Globus pallidus (tissue), 1 donor: ENCODE results near the gene NYAP2.

Experiments used
- DNase-seq: peaks from one replicate; pipeline ENCODE4 v3.0.0-alpha.2; 2015; ENCODE audit warnings: low spot score

The NYAP2 gene

GRCh38 chr2:225559072-225559415 is 159.5 kb downstream of the NYAP2 start:
- DNase-seq, result no peak

DNA sequence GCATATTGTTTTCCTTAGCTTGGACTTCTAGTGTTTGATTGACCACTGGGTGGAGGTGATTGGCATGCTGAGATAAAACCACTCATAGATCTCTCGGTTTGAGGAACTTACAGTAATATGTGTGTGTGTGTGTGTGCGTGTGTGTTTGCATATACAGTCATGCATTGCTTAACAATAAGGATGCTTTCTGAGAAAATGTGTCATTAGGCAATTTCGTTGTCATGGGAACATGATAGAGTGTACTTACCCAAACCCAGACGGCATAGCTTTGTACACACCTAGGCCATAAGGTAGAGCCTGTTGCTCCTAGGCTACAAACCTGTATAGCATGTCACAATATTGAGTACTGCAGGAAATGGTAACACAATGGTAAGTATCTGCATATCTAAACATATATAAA is 167.3 kb downstream of the NYAP2 start:
- DNase-seq, result no peak

GRCh38 chr2:225569995-225570394 is 170.5 kb downstream of the NYAP2 start:
- DNase-seq, result no peak

GRCh38 chr2:225573603-225574002 is 174.1 kb downstream of the NYAP2 start:
- DNase-seq, result no peak

- no peak for DNase-seq
These were observed 175.2 kb downstream of the NYAP2 start for GRCh38 chr2:225574582-225575138.

GRCh38 chr2:225581135-225581534 is 181.6 kb downstream of the NYAP2 start:
- no peak for DNase-seq

GRCh38 chr2:225581906-225582305 is 182.4 kb downstream of the NYAP2 start:
- DNase-seq, result no peak

DNA sequence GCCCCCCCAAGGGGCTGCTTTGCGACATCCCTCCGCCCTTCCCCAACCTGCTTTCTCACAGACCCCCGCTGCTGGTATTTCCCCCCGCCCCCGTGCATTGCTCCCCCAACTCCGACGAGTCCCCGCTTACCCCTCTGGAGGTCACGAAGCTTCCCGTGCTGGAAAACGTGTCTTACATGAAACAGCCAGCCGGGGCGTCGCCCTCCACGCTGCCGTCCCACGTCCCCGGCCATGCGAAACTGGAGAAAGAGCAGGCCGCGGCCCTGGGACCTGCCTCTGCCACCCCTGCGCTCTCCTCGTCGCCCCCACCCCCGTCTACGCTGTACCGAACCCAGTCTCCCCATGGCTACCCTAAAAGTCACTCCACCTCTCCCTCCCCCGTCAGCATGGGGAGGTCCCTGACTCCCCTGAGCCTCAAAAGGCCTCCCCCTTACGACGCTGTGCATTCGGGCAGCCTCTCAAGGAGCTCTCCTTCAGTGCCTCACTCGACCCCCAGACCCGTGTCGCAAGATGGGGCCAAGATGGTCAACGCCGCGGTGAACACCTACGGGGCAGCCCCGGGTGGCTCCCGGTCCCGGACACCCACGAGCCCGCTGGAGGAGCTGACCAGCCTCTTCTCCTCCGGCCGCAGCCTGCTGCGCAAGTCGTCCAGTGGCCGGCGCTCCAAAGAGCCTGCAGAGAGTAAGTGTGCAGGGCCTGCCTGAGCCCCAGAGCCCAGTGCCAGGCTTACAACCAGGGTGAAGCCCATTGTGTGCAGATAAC is 183.0 kb downstream of the NYAP2 start:
- DNase-seq, result no peak

DNA sequence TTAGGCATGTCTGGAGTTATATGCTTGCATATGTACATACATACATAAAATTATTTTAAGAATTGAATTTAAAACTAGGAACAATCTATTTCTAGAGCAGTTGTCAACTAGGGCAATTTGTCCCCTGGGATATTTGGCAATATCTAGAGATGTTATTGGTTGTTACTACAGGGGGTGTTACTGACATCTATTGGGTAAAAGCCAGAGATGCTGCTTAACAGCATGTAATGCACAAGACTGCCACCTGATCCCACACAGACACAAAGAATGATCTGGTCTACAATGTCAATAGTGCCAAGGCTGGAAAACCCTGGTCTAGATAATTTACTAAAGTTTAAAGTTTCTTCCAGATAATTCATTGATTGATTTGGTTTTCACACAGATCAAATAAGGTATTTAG is 185.3 kb downstream of the NYAP2 start:
- DNase-seq, result no peak

DNA sequence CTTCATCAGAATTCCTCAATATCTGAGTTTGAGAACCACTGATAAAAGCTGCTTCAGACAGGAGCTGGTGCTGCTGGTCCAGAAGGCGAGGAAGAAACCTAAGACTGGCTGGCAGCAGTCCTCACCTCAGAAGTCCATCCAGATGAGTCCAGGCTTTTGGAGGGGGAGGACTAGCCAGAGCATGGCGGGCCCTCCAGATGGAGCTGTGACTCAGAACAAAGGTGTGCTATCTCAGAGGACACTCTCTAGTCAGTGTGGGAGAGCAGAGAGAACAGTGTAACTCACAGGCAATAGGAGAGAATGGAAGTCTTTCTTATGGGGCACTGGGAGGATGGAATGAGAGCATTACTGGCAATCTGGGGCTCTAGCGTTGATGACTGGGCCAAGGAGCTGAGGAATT is 191.4 kb downstream of the NYAP2 start:
- no peak for DNase-seq

DNA sequence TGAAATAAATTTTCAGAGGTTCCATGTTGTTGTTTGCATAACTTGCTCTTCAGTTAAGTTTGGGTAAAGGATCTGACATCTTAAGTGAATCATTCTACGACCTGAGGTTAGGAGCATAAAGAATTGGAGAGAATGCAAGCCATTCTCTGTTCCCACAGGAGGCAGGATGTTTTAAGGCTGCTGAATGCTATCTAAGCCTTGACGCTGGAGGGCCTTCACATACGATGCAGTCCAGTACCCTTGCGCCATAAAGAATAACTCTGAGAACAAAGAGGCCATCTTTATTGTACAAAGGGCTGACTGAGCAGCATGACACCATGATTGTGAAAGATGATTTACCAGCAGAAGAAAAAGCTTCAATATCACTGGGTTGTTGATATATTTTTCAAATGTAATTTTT is 198.4 kb downstream of the NYAP2 start:
- DNase-seq, result no peak

GRCh38 chr2:225598426-225598825 is 198.9 kb downstream of the NYAP2 start:
- DNase-seq, result no peak

GRCh38 chr2:225598897-225599296 is 199.4 kb downstream of the NYAP2 start:
- no peak for DNase-seq

DNA sequence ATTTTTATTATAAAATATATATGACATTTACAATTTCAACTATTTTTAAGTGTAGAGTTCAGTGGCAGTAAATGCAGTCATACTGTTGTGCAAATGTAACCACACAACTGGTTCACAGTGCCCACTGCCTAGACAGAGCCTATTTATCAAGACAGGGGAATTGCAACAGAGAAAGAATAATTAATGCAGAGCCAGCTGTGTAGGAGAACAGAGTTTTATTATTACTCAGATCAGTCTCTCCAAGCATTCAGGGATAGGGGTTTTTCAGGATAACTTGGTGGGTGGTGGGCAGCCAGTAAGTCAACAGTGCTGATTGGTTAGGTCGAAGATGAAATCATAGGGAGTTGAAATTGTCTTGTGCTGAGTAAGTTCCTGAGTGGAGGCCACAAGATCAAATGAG is 200.3 kb downstream of the NYAP2 start:
- DNase-seq, result no peak

DNA sequence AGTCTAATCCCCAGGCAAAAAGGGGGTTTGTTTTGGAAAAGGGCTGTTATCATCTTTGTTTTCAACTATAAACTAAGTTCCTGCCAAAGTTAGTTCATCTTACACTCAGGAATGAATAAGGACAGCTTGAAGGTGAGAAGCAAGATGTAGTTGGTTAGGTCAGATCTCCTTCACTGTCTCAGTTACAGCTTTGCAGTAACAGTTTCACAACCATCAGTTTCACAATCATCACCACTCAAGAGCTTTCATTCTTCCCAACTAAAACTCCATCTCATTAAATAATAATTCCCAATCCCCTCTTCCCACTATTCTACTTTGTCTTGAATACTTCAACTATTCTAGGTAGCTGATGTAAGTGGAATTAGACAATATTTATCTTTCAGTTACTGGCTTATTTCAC is 200.9 kb downstream of the NYAP2 start:
- DNase-seq, result no peak

GRCh38 chr2:225600865-225601264 is 201.4 kb downstream of the NYAP2 start:
- DNase-seq, result no peak

DNA sequence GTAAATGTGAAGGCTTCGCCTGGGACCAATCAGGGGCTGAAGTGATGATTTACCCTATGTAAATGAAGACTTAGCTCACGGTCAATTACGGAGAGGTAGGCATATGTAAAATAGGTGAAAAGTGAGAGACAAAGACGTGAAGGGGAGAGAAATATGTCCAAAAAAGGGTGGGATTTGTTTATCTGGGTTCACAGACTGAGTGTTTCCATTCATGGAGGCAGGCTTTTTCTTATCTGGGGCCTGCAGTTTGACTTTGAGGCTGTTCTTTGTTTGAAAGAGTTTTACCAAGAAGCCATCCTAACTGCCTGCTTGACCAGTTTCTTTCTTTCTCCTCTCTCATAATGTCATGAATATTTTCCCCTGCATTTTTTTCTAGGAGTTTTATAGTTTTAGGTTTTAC is 202.7 kb downstream of the NYAP2 start:
- DNase-seq, result no peak

GRCh38 chr2:225608136-225608535 is 208.6 kb downstream of the NYAP2 start:
- DNase-seq, result no peak

DNA sequence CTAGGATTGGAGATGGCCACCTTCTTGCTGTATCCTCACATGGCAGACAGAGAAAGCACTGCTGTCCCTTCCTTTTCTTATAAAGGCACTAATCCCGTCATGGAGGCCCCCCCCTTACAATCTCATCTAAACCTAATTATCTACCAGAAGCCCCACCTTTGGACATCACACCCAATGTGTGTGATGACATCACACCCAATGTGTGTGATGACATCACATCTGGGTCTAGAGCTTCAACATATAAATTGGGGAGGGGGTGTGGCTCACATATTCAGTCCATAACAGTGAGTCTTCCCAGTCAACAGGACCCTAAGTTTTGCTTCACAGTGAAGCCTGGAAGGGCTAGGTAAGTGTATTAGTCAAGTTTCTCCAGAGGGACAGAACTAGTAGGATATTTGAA is 213.1 kb downstream of the NYAP2 start:
- no peak for DNase-seq

DNA sequence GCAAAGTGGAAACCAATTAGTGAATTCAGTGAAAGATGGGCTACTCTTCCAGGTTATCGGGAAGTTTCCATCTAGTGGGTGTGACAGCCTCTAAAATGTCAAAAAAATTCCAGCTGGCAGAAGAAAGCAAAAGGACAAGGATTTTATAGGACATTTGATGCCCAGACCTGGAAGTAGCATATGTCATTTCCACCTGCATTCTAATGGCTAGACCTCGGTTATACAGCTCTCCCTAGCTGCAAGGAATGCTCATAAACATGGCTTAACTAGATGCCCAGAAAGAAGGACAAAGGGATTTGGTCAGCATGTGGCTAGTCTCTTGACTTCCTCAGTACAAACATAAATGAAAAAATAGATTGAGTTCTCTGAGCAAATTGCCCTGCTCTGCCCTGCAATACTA is 215.4 kb downstream of the NYAP2 start:
- no peak for DNase-seq

GRCh38 chr2:225615514-225615913 is 216.0 kb downstream of the NYAP2 start:
- no peak for DNase-seq

DNA sequence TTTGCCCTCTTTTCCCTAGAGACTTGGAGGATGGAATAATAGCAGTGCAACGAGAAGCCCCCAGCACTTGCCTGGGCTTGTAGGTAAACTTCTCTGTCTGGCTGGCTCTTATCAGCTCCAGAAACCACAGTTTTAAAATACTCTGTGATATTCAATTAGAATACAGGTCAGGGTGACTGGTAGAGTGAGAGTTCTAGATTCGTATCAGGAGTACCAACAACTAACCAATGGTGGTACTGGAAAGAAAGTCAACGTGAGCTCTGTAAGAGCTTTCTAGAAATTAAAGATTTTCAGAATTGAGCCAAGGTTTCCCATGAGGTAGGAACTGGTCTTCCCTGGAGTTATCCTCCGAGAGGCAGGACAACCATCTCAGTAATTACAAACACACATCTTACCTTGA is 216.9 kb downstream of the NYAP2 start:
- no peak for DNase-seq

- DNase-seq, result no peak
These were observed 217.3 kb downstream of the NYAP2 start for GRCh38 chr2:225616848-225617247.

GRCh38 chr2:225620227-225620626 is 220.7 kb downstream of the NYAP2 start:
- DNase-seq, result no peak
